CD14-positive monocyte (primary cell): ENCODE data around the gene CAPN9. TPM values are rescaled to one million over a fixed set of nuclear protein-coding genes. Genes with fewer than 3 reads are reported as not detected.
A peak's percentile ranks its signal among the peaks of the same experiment; 100 is the strongest.

ENCODE experiments used
- DNase-seq, 3 donors: peaks; one replicate each; pipeline ENCODE4 v3.0.0-alpha.2; 2011 to 2022
- H2AFZ ChIP-seq: 2 replicates; pipeline ENCODE4 v1.6.0; 2012; ENCODE audit warnings: mild to moderate bottlenecking, low read depth, low read length, inconsistent platforms; ENCODE audit not compliant: insufficient read depth, poor library complexity, severe bottlenecking
- H3K27ac ChIP-seq, 2 donors: 1 replicate in 1 of 2; 2 replicates in 1 of 2; pipeline ENCODE4 v1.5.1; 2012 to 2013; ENCODE audit warnings: low read length in 2 of 2, control low read depth in 1 of 2, inconsistent platforms in 1 of 2, low read depth in 1 of 2, mild to moderate bottlenecking in 1 of 2
- H3K27me3 ChIP-seq, 2 donors: one replicate each; pipeline versions ENCODE4 v1.6.0 to v1.6.1; 2011 to 2013; ENCODE audit warnings: low read length in 2 of 2; ENCODE audit not compliant: control insufficient read depth in 2 of 2, insufficient read depth in 2 of 2
- H3K36me3 ChIP-seq, 2 donors: replicated peaks in 1 of 2; 1 replicate in 1 of 2; 2 replicates in 1 of 2; pipeline versions ENCODE4 v1.5.1 to v1.6.1; 2012 to 2013; ENCODE audit warnings: low read length in 2 of 2, control low read depth in 1 of 2, inconsistent platforms in 1 of 2, mild to moderate bottlenecking in 1 of 2; ENCODE audit not compliant: insufficient read depth in 2 of 2, control insufficient read depth in 1 of 2
- H3K4me1 ChIP-seq, 2 donors: 1 replicate in 1 of 2; 2 replicates in 1 of 2; pipeline versions ENCODE4 v1.5.1 to v1.6.1; 2012 to 2013; ENCODE audit warnings: low read length in 2 of 2, control low read depth in 1 of 2, inconsistent platforms in 1 of 2, mild to moderate bottlenecking in 1 of 2, moderate library complexity in 1 of 2; ENCODE audit not compliant: insufficient read depth in 2 of 2, control insufficient read depth in 1 of 2
- H3K4me2 ChIP-seq: replicated peaks from 2 replicates; pipeline ENCODE3; 2012; ENCODE audit warnings: low read length, moderate library complexity, mild to moderate bottlenecking; ENCODE audit not compliant: poor library complexity, severe bottlenecking; ENCODE audit errors: extremely low read depth
- H3K4me3 ChIP-seq, 3 experiments: fragments of 200-600 bp in 1 of 3; sonication (generic) in 1 of 3; replicated peaks in 1 of 3; 1 replicate in 2 of 3; 2 replicates in 1 of 3; pipeline ENCODE4 v1.5.1; 2011 to 2013; ENCODE audit warnings: low read length in 3 of 3, mild to moderate bottlenecking in 3 of 3, control low read depth in 2 of 3, low read depth in 2 of 3, inconsistent platforms in 1 of 3, moderate library complexity in 1 of 3
- H3K79me2 ChIP-seq: 2 replicates; pipeline ENCODE4 v1.6.0; 2012; ENCODE audit warnings: mild to moderate bottlenecking, control low read depth, inconsistent platforms, low read length, moderate library complexity; ENCODE audit not compliant: insufficient read depth
- H3K9ac ChIP-seq: 2 replicates; pipeline ENCODE4 v1.6.0; 2017; ENCODE audit warnings: low read length, mild to moderate bottlenecking; ENCODE audit not compliant: insufficient read depth, poor library complexity, severe bottlenecking
- H3K9me3 ChIP-seq, 2 donors: replicated peaks in 1 of 2; 1 replicate in 1 of 2; 2 replicates in 1 of 2; pipeline versions ENCODE4 v1.5.1 to v1.6.1; 2012 to 2013; ENCODE audit warnings: low read length in 2 of 2, control low read depth in 1 of 2; ENCODE audit not compliant: control insufficient read depth in 1 of 2, insufficient read depth in 1 of 2
- H4K20me1 ChIP-seq: 2 replicates; pipeline ENCODE4 v1.6.0; 2012; ENCODE audit warnings: mild to moderate bottlenecking, low read length, control low read depth, moderate library complexity; ENCODE audit not compliant: insufficient read depth
- H3K27ac Mint-ChIP-seq, 7 donors: one replicate each; pipeline ENCODE4 v1.8.0; 2020; ENCODE audit warnings: mild to moderate bottlenecking in 7 of 7, mixed read lengths in 7 of 7, moderate library complexity in 6 of 7, inconsistent platforms in 2 of 7
- H3K27me3 Mint-ChIP-seq, 3 donors: one replicate each; pipeline ENCODE4 v1.8.0; 2021 to 2022; ENCODE audit warnings: low read depth in 3 of 3, mild to moderate bottlenecking in 3 of 3, mixed read lengths in 3 of 3, moderate library complexity in 3 of 3, inconsistent platforms in 1 of 3
- H3K36me3 Mint-ChIP-seq, 2 donors: one replicate each; pipeline ENCODE4 v1.8.0; 2020; ENCODE audit warnings: mixed read lengths in 2 of 2, inconsistent platforms in 1 of 2, mild to moderate bottlenecking in 1 of 2
- H3K4me1 Mint-ChIP-seq: one replicate; pipeline ENCODE4 v1.8.0; 2020; ENCODE audit warnings: mild to moderate bottlenecking, mixed read lengths
- H3K4me3 Mint-ChIP-seq, 2 donors: one replicate each; pipeline ENCODE4 v1.8.0; 2020; ENCODE audit warnings: mild to moderate bottlenecking in 2 of 2, mixed read lengths in 2 of 2, moderate library complexity in 1 of 2
- H3K9me3 Mint-ChIP-seq, 7 donors: one replicate each; pipeline ENCODE4 v1.8.0; 2020 to 2022; ENCODE audit warnings: mixed read lengths in 7 of 7, mild to moderate bottlenecking in 6 of 7, moderate library complexity in 6 of 7, inconsistent platforms in 2 of 7
- WGBS: methylation state at CpG from one replicate; pipeline ENCODE4 v1.1.5; 2013; ENCODE audit warnings: missing lambda C conversion rate; ENCODE audit not compliant: insufficient coverage; 5-methylcytosine and 5-hydroxymethylcytosine counted together
- intact Hi-C, 2 donors: fragments of 100-400 bp; cut with micrococcal nuclease; formaldehyde crosslinking; loops; one replicate each; pipeline versions ENCODE4 v1.15.0 to v1.15.1; 2023
- polyA plus RNA-seq, 3 donors: library from polyadenylated mRNA; depleted of rRNA in 1 of 3; unstranded in 2 of 3; stranded (reverse) in 1 of 3; fragments of 300-500 nt in 2 of 3; fragments of >200 nt in 1 of 3; fragmentation: Illumina TruSeq in 2 of 3; gene quantifications; 1 replicate in 2 of 3; 2 replicates in 1 of 3; pipeline ENCODE4 v1.2.3, GENCODE V29; 2012 to 2021
- TF ChIP-seq, protein P1 (sequence below): fragments of 200-600 bp; IDR thresholded peaks from one replicate; pipeline ENCODE4 v1.8.0; 2022; ENCODE audit warnings: antibody characterized with exemption, mild to moderate bottlenecking

The CAPN9 gene
- polyA plus RNA-seq, 3 donors, result not detected

DNA sequence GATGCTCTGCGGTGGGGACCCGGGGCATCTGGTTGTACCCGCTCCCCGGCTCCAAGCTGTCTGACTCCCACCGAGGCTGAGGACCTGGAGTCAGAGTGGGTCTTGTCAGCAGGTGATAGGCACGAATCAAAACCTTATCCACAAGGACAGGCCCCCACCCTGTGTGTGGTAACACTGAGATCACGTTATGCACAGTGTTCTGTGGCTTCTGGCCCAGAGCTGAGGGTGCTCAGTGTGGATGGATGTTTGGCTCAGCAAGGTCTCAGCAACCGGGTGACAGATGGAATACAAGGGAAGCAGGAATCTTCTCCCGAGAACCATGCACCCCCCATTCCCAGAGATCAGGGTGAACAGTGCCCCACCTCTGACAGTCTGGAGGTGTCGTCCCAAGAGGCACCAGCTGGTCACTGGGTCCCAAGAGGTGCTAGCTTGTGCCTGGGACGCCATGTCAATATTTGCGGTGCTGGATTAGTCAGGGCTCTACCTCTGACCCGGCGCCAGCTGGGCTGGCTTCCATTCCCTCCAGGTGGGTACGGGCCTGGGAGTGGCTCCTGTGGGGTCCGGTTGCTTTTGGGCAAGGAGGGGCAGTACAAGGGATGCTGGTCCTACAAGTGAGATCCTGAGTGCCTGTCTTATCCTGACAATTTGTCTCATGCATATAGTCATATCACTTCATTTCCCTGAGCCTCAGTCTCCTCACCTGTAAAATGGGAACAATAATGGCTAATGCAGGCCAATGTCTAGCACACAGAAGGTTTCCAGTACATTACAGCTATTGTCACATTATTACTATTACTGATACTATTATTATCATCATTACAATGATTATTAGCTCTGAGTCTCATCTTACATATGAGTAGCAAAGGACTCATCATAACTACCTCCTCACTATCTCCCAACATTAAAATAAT, 957 bp downstream of the CAPN9 start:
- Mint-ChIP-seq H3K27ac (peak overlapping the region in 1 of 7 donors; percentile 17), H3K36me3 (no peaks in the 10 kb centered on the region), H3K4me3 (no peak overlapping the region), H3K27me3 (peaks cover 2 to 5% (median 4%) of the 10 kb centered on the region in 3 donors), H3K9me3 (no peaks in the 10 kb centered on the region), H3K4me1 (no peaks in the 10 kb centered on the region)
- no peak for DNase-seq
- Histone ChIP-seq H3K9me3 (no peaks in the 10 kb centered on the region), H3K27me3 (no peaks in the 10 kb centered on the region), H3K4me2 (no peak overlapping the region), H3K9ac (no peak overlapping the region), H4K20me1 (no peaks in the 10 kb centered on the region), H3K4me3 (no peak overlapping the region), H3K27ac (no peak overlapping the region), H3K36me3 (no peaks in the 10 kb centered on the region), H2AFZ (no peak overlapping the region), H3K4me1 (peaks cover under 1 to 14% of the 10 kb centered on the region in 2 donors), H3K79me2 (no peaks in the 10 kb centered on the region)
- TF ChIP-seq, protein P1, sequence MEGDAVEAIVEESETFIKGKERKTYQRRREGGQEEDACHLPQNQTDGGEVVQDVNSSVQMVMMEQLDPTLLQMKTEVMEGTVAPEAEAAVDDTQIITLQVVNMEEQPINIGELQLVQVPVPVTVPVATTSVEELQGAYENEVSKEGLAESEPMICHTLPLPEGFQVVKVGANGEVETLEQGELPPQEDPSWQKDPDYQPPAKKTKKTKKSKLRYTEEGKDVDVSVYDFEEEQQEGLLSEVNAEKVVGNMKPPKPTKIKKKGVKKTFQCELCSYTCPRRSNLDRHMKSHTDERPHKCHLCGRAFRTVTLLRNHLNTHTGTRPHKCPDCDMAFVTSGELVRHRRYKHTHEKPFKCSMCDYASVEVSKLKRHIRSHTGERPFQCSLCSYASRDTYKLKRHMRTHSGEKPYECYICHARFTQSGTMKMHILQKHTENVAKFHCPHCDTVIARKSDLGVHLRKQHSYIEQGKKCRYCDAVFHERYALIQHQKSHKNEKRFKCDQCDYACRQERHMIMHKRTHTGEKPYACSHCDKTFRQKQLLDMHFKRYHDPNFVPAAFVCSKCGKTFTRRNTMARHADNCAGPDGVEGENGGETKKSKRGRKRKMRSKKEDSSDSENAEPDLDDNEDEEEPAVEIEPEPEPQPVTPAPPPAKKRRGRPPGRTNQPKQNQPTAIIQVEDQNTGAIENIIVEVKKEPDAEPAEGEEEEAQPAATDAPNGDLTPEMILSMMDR, result no peak
- intact Hi-C loops, result no loop called here
- 93% methylated on average over 11 of the region's 16 CpGs for WGBS

DNA sequence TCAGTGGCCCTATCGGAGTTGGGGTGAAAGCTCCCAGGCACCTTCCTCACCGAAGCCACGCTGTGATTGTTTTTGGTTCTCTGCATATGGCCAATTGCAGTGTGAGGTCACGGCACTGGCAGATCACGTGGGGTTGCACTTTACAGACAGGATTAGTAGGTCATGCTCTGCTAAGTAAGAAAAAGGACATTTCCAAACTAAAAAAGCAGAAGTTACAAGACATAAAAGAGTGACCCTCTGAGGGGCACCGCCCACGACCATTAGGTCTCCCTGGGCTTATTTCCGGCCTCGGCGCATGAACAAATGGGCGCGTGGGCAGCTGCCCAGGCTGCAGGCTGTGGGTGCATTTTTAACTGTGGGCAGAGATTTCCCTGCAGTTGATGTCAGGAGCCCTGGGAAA, 2.0 kb downstream of the CAPN9 start:
- H3K36me3 Mint-ChIP-seq, result no peaks in the 10 kb centered on the region
- H3K4me1 Mint-ChIP-seq, result peaks cover 2% of the 10 kb centered on the region
- H3K4me3 Mint-ChIP-seq, result no peak overlapping the region
- no peak overlapping the region for H3K9ac ChIP-seq
- peaks cover 2 to 5% (median 4%) of the 10 kb centered on the region in 3 donors for H3K27me3 Mint-ChIP-seq
- H3K36me3 ChIP-seq, result no peaks in the 10 kb centered on the region
- no peaks in the 10 kb centered on the region for H3K27me3 ChIP-seq
- no peaks in the 10 kb centered on the region for H4K20me1 ChIP-seq
- H3K4me3 ChIP-seq, result no peak overlapping the region
- H3K4me2 ChIP-seq, result no peak overlapping the region
- H2AFZ ChIP-seq, result no peak overlapping the region
- no peaks in the 10 kb centered on the region for H3K79me2 ChIP-seq
- H3K27ac Mint-ChIP-seq, result no peak overlapping the region
- TF ChIP-seq, protein P1, result no peak
- WGBS, result 83% methylated on average over 12 of the region's 12 CpGs
- DNase-seq, result peak in 1 of 3 donors; percentile 37
- no peaks in the 10 kb centered on the region for H3K9me3 Mint-ChIP-seq
- H3K27ac ChIP-seq, result no peak overlapping the region
- H3K9me3 ChIP-seq, result no peaks in the 10 kb centered on the region
- peaks cover 6 to 14% of the 10 kb centered on the region in 2 donors for H3K4me1 ChIP-seq
- intact Hi-C loops, result no loop called here
